ENCODE results near the gene STIMATE.

DNA sequence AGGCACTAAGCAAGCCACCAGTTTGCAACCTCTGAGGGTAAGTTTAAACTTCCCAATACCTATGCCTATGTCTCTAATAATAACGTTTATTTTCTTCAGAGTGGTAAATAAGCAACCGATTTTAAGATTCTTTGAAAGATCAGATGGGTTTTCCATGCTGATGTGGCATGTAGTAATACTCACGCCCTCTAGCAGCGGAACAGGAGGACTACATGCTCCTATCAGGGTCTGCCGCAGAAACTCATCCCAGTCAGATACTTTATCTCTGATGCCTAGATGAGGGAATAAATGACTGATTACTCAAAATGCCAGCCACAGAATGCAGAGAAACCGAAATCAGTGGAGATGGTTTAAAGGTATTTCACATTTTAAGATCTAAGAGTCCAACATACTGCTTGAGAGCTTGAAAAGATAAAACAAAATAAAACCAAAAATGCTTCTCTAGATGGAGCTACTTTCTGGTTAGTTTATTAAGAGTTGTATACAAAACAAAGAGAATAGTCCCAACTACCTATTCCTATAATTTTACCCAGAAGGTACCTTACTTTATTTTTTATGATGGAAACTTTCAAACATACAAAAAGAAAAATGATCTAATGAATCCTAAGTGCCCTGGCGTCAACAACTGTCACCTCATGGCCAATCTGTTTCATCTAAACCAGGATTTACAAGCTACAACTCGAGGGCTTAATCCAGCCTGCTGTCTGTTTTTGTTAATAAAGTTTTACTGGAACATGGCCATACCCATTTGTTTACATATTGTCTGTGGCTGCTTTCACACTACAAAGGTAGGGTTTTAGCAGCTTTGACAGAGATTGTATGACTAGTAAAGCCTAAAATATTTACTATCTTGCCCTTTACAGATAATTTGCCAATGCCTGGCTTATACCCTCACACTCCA, 37.5 kb upstream of the STIMATE start:
- TF ChIP-seq CTCF (IDR thresholded peaks at IDR 0.05; ENCODE audit: low read length), result peak; percentile 90
- no peak for TF ChIP-seq EZH2 (IDR thresholded peaks at IDR 0.05; ENCODE audit: borderline replicate concordance, low read length)
